ENCODE data around the gene HOXB2.

HOXB2 gene

GRCh38 chr17:48567209-48567608 is 22.3 kb upstream of the HOXB2 start:
- H3K9me3 ChIP-seq (ENCODE audit: control insufficient read depth, low read length), result no peaks in the 10 kb centered on the region
- H3K36me3 ChIP-seq (ENCODE audit: control insufficient read depth, insufficient read depth, low read length), result no peaks in the 10 kb centered on the region
- no peaks in the 10 kb centered on the region for H3K4me1 ChIP-seq
- H3K4me2 ChIP-seq (ENCODE audit: low read length), result no peak overlapping the region
- no peak overlapping the region for H2AFZ ChIP-seq
- H3K27ac ChIP-seq, result no peak overlapping the region
- no peak overlapping the region for H3K4me3 ChIP-seq (ENCODE audit: low read depth, low read length)
- no peak overlapping the region for H3K9ac ChIP-seq
- no peaks in the 10 kb centered on the region for H3K79me2 ChIP-seq
- no peak for TF ChIP-seq CTCF (IDR thresholded peaks at IDR 0.05)
- H3K27me3 ChIP-seq (ENCODE audit: control insufficient read depth, insufficient read depth, low read length), result no peaks in the 10 kb centered on the region

GRCh38 chr17:48566717-48567116 is 21.8 kb upstream of the HOXB2 start:
- Histone ChIP-seq H2AFZ (no peak overlapping the region), H3K27me3 (ENCODE audit: control insufficient read depth, insufficient read depth, low read length) (no peaks in the 10 kb centered on the region), H3K27ac (no peak overlapping the region), H3K4me1 (no peaks in the 10 kb centered on the region), H3K9ac (no peak overlapping the region), H3K9me3 (ENCODE audit: control insufficient read depth, low read length) (no peaks in the 10 kb centered on the region), H3K4me2 (ENCODE audit: low read length) (no peak overlapping the region), H3K4me3 (ENCODE audit: low read depth, low read length) (no peak overlapping the region), H3K36me3 (ENCODE audit: control insufficient read depth, insufficient read depth, low read length) (no peaks in the 10 kb centered on the region), H3K79me2 (no peaks in the 10 kb centered on the region)
- no peak for TF ChIP-seq CTCF (IDR thresholded peaks at IDR 0.05)

- H3K9me3 ChIP-seq (ENCODE audit: control insufficient read depth, low read length), result no peaks in the 10 kb centered on the region
- no peaks in the 10 kb centered on the region for H3K79me2 ChIP-seq
- H3K4me3 ChIP-seq (ENCODE audit: low read depth, low read length), result no peak overlapping the region
- H3K9ac ChIP-seq, result no peak overlapping the region
- no peaks in the 10 kb centered on the region for H3K4me1 ChIP-seq
- H3K27me3 ChIP-seq (ENCODE audit: control insufficient read depth, insufficient read depth, low read length), result no peaks in the 10 kb centered on the region
- no peak overlapping the region for H3K27ac ChIP-seq
- H3K4me2 ChIP-seq (ENCODE audit: low read length), result no peak overlapping the region
- H2AFZ ChIP-seq, result no peak overlapping the region
- no peak for TF ChIP-seq CTCF (IDR thresholded peaks at IDR 0.05)
- H3K36me3 ChIP-seq (ENCODE audit: control insufficient read depth, insufficient read depth, low read length), result no peaks in the 10 kb centered on the region
Observed at GRCh38 chr17:48565925-48566710, 21.2 kb upstream of the HOXB2 start.

GRCh38 chr17:48565022-48565554 is 20.2 kb upstream of the HOXB2 start:
- no peaks in the 10 kb centered on the region for H3K27me3 ChIP-seq (ENCODE audit: control insufficient read depth, insufficient read depth, low read length)
- no peaks in the 10 kb centered on the region for H3K36me3 ChIP-seq (ENCODE audit: control insufficient read depth, insufficient read depth, low read length)
- no peaks in the 10 kb centered on the region for H3K79me2 ChIP-seq
- H3K4me2 ChIP-seq (ENCODE audit: low read length), result no peak overlapping the region
- no peak overlapping the region for H3K9ac ChIP-seq
- H3K9me3 ChIP-seq (ENCODE audit: control insufficient read depth, low read length), result no peaks in the 10 kb centered on the region
- H3K4me1 ChIP-seq, result no peaks in the 10 kb centered on the region
- no peak overlapping the region for H2AFZ ChIP-seq
- TF ChIP-seq CTCF (IDR thresholded peaks at IDR 0.05), result no peak
- H3K27ac ChIP-seq, result no peak overlapping the region
- no peak overlapping the region for H3K4me3 ChIP-seq (ENCODE audit: low read depth, low read length)

Measured in parathyroid adenoma (tissue), 2 donors.